Osteocyte (in vitro differentiated cells): Measurements from ENCODE around the gene RBP3. TPM values are rescaled to one million over a fixed set of nuclear protein-coding genes. Genes with fewer than 3 reads are reported as not detected.

Experiments used
- DNase-seq: peaks from one replicate; pipeline ENCODE4 v3.0.0; 2021; ENCODE audit warnings: mixed read lengths; ENCODE audit not compliant: unreplicated experiment; ENCODE audit errors: extremely low spot score
- H3K27ac Mint-ChIP-seq: one replicate; pipeline ENCODE4 v1.8.0; 2021; ENCODE audit warnings: mild to moderate bottlenecking, mixed read lengths; ENCODE audit not compliant: unreplicated experiment
- H3K27me3 Mint-ChIP-seq: one replicate; pipeline ENCODE4 v1.8.0; 2021; ENCODE audit warnings: mixed read lengths; ENCODE audit not compliant: unreplicated experiment
- H3K36me3 Mint-ChIP-seq: one replicate; pipeline ENCODE4 v1.8.0; 2021; ENCODE audit warnings: mixed read lengths; ENCODE audit not compliant: unreplicated experiment
- H3K4me1 Mint-ChIP-seq: one replicate; pipeline ENCODE4 v1.8.0; 2021; ENCODE audit warnings: mixed read lengths; ENCODE audit not compliant: unreplicated experiment
- H3K4me3 Mint-ChIP-seq: one replicate; pipeline ENCODE4 v1.8.0; 2021; ENCODE audit warnings: mild to moderate bottlenecking, moderate library complexity, mixed read lengths; ENCODE audit not compliant: unreplicated experiment
- H3K9me3 Mint-ChIP-seq: one replicate; pipeline ENCODE4 v1.8.0; 2021; ENCODE audit warnings: mixed read lengths; ENCODE audit not compliant: unreplicated experiment
- CTCF ChIP-seq: fragments of 200-600 bp; sonication (generic); IDR thresholded peaks from 2 replicates; pipeline ENCODE4 v1.5.0; 2021; ENCODE audit warnings: antibody characterized with exemption, mild to moderate bottlenecking, moderate library complexity
- total RNA-seq: library from RNA; stranded (reverse); gene quantifications from 2 replicates; pipeline ENCODE4 v1.2.1, GENCODE V29; 2021

The RBP3 gene
- total RNA-seq, 1 donor from 2014 or later: not detected

DNA sequence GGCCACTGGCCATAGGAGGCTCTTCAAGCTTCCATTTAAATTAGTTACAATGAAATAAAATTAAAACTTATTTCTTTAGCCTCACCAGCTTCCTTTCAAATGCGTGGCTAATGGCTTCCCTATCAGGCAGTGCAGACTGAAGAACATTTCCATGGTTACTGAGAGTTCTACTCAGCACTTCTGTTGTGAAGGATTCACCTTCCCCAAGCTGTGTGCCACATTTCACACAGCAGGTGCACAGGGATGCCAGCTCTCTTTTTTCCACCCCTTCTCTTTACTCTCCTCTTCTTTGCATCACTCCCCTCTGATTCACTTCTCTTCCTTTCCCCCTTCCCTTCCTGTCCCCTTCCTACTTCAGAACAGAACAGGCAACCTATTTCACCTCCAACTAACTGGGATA, 25.1 kb upstream of the RBP3 start:
- no peaks in the 10 kb centered on the region for H3K36me3 Mint-ChIP-seq
- peaks cover 30% of the 10 kb centered on the region for H3K27me3 Mint-ChIP-seq
- no peaks in the 10 kb centered on the region for H3K4me1 Mint-ChIP-seq
- TF ChIP-seq CTCF: no peak
- H3K27ac Mint-ChIP-seq: no peak overlapping the region
- DNase-seq: no peak
- H3K9me3 Mint-ChIP-seq: no peaks in the 10 kb centered on the region
- H3K4me3 Mint-ChIP-seq: no peak overlapping the region

DNA sequence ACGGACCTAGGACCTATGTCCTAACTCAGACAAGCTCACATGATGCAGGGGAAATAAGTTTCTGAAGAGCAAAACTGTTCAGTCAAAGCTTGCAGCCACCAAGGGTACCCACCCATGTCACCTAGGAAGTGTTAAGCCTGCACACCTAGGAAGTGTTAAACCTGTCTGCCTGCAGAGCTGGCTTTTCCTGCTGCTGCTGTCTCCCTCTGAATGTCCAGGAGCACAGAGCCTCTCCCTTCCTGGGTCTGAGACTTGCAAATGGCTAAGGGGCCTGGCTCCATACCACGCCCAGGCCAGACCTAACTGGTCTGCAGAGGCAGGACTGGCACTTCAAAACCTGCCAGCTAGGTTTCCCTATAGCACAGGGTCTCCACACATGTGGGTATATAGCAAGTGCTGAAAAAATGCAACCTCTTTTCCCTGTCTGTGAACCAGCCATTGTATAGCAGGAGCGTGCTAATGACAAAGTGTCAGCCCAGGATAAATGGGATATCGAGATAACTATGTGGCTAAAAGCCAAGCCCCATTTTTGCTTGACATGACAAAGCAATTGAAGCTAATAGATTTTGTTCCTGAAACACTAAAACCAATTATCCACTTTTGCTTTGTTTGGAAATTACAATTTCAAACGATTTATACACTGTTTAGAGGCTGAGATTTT, 24.4 kb upstream of the RBP3 start:
- no peaks in the 10 kb centered on the region for H3K36me3 Mint-ChIP-seq
- H3K4me3 Mint-ChIP-seq: no peak overlapping the region
- DNase-seq: no peak
- no peak for TF ChIP-seq CTCF
- no peaks in the 10 kb centered on the region for H3K9me3 Mint-ChIP-seq
- H3K27me3 Mint-ChIP-seq: peaks cover 30% of the 10 kb centered on the region
- H3K4me1 Mint-ChIP-seq: no peaks in the 10 kb centered on the region
- no peak overlapping the region for H3K27ac Mint-ChIP-seq

- Mint-ChIP-seq H3K4me3 (no peak overlapping the region), H3K9me3 (no peaks in the 10 kb centered on the region), H3K36me3 (no peaks in the 10 kb centered on the region), H3K27me3 (peaks cover 23% of the 10 kb centered on the region), H3K27ac (no peak overlapping the region), H3K4me1 (no peaks in the 10 kb centered on the region)
- DNase-seq: no peak
- TF ChIP-seq CTCF: no peak
Observed at GRCh38 chr10:47325303-47326291, 22.6 kb upstream of the RBP3 start.

DNA sequence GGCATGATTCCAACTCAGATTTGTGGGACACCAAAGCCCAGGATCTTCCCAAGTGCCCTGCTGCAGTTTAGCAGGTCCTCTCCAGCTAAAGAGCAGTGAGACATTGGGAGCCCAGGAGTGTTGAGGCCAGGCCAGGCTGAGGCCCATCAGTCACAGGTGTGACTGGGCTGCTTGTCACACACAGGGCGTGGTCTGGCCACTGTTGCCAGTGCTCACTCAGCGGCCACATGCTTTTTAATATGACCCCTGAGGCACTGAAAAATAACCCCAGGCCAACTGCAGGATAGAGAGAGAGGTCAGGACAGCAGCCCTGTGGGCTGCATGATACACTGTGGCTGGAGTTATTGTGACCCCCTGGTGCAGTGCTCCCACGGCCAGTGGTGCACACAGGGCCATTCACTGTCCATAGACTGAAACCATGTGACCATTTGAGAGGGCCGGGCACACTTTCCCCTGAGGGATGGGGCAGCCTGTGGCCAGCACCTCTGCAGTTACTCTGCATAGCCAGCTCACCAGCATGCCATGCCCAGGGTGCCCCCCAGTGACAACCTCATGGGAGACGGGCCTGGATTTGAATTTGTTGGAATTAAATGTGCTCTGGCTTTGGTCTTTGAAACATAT, 21.7 kb upstream of the RBP3 start:
- no peak for TF ChIP-seq CTCF
- Mint-ChIP-seq H3K4me1 (no peaks in the 10 kb centered on the region), H3K4me3 (no peak overlapping the region), H3K36me3 (no peaks in the 10 kb centered on the region), H3K9me3 (no peaks in the 10 kb centered on the region), H3K27ac (no peak overlapping the region), H3K27me3 (peaks cover 16% of the 10 kb centered on the region)
- DNase-seq: no peak

DNA sequence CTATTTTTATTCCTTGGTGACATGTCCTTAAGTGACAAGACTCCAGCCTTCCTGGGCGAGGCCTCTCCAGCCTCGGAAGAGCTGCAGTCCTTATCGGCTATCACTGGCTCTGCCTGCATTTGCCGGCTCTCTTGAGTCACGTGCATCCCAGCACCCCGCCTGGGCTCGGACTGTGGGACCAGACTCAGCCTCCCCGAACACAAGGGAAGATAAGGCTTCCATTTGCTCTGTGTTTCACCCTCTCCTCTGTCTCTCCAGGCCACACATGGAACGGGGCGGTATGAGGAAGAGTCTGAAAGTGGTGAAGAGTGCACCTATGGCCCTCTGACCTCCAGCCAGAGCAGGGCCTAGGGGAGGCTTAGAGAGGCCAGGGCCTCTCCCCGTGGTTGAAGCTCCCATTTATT, 21.2 kb upstream of the RBP3 start:
- no peak overlapping the region for H3K27ac Mint-ChIP-seq
- H3K9me3 Mint-ChIP-seq: no peaks in the 10 kb centered on the region
- no peak for DNase-seq
- H3K4me3 Mint-ChIP-seq: no peak overlapping the region
- H3K36me3 Mint-ChIP-seq: no peaks in the 10 kb centered on the region
- no peak for TF ChIP-seq CTCF
- H3K4me1 Mint-ChIP-seq: no peaks in the 10 kb centered on the region
- peaks cover 11% of the 10 kb centered on the region for H3K27me3 Mint-ChIP-seq
